ENCODE measurements around the gene PSMG4. TPM values are rescaled to one million over a fixed set of nuclear protein-coding genes. Genes with fewer than 3 reads are reported as not detected.

The PSMG4 gene
- total and polyA plus RNA-seq, 8 donors = 16.9 to 27.5 (median 22.2) TPM

GRCh38 chr6:3218266-3218665, 40.5 kb upstream of the PSMG4 start:
- no peak for TF ChIP-seq CTCF (IDR thresholded peaks at IDR 0.05)
- no peaks in the 10 kb centered on the region for H3K4me1 ChIP-seq
- ATAC-seq (no peak), DNase-seq (no peak)
- no peak overlapping the region for H3K27ac ChIP-seq
- intact Hi-C loops (cut with DNase I) = no loop called here
- H3K27me3 ChIP-seq = peaks cover 0 to 30% of the 10 kb centered on the region in 2 donors
- H3K36me3 ChIP-seq = no peaks in the 10 kb centered on the region
- no peaks in the 10 kb centered on the region for H3K9me3 ChIP-seq
- H3K4me3 ChIP-seq = no peak overlapping the region

DNA sequence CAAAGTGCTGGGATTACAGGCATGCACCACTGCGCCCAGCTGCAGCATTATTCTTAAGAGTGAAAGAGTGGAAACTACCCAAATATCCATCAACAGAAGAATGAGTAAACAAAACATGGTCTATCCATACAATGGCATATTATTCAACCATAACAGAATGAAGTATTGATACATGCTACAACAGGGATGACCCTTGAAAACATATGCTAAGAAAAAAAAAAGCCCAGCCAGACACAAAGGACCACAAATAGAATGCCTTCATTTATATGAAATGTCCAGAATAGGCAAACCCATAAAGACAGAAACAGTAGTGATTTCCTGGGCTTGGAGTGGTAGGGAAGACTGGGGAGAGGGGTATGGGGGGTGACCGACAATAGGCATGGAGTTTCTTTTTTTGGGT, 38.4 kb upstream of the PSMG4 start:
- intact Hi-C loops (cut with DNase I) = no loop called here
- DNase-seq = no peak
- Histone ChIP-seq H3K27me3 (peaks cover 0 to 41% of the 10 kb centered on the region in 2 donors), H3K9me3 (no peaks in the 10 kb centered on the region), H3K27ac (no peak overlapping the region), H3K36me3 (no peaks in the 10 kb centered on the region), H3K4me3 (no peak overlapping the region), H3K4me1 (no peaks in the 10 kb centered on the region)
- no peak for TF ChIP-seq CTCF (IDR thresholded peaks at IDR 0.05)
- ATAC-seq = no peak

GRCh38 chr6:3221578-3221977, 37.2 kb upstream of the PSMG4 start:
- Histone ChIP-seq H3K4me1 (peaks cover 0 to 2% of the 10 kb centered on the region in 2 donors), H3K27ac (no peak overlapping the region), H3K36me3 (no peaks in the 10 kb centered on the region), H3K4me3 (no peak overlapping the region), H3K27me3 (peaks cover 7 to 44% of the 10 kb centered on the region in 2 donors), H3K9me3 (no peaks in the 10 kb centered on the region)
- ATAC-seq = no peak
- no peak for TF ChIP-seq CTCF (IDR thresholded peaks at IDR 0.05)
- intact Hi-C loops (cut with DNase I) = no loop called here
- DNase-seq = no peak

DNA sequence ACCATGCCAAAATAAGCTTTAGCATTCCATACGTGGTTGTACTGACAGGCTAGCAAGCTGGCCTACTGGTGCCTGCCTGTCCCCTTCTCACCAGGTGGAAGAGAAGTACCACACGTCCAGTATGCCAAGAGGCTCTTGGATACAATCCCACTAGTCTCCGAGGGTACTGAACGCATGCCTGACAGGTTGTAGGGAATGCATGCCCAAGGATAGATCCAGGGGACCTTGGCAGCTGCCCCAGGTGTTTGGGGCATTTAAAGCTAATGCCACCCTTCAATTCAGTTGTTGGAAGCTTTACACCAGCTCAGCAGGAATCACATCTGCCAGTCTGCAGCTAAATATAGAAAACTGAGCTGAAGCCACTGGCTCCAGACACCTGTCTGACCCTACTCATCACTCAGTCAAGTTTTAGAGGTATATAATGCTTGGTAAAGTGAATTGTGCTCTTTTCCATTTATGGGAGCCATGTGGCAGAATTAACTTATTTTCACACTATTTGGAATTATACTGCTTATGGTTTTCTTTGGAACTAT, 36.2 kb upstream of the PSMG4 start:
- Histone ChIP-seq H3K4me3 (no peak overlapping the region), H3K36me3 (no peaks in the 10 kb centered on the region), H3K27me3 (peaks cover 17 to 54% of the 10 kb centered on the region in 2 donors), H3K4me1 (peaks cover 10 to 12% of the 10 kb centered on the region in 2 donors), H3K27ac (no peak overlapping the region), H3K9me3 (no peaks in the 10 kb centered on the region)
- ATAC-seq (no peak), DNase-seq (no peak)
- TF ChIP-seq CTCF (IDR thresholded peaks at IDR 0.05) = no peak
- intact Hi-C loops (cut with DNase I) = no loop called here

GRCh38 chr6:3226042-3226441, 32.7 kb upstream of the PSMG4 start:
- Histone ChIP-seq H3K27ac (no peak overlapping the region), H3K9me3 (no peaks in the 10 kb centered on the region), H3K36me3 (no peaks in the 10 kb centered on the region), H3K4me3 (no peak overlapping the region), H3K4me1 (peaks cover 34 to 37% of the 10 kb centered on the region in 2 donors), H3K27me3 (peaks cover 43 to 73% of the 10 kb centered on the region in 2 donors)
- no peak for TF ChIP-seq CTCF (IDR thresholded peaks at IDR 0.05)
- DNase-seq (no peak), ATAC-seq (no peak)
- intact Hi-C loops (cut with DNase I) = no loop called here

Measured in left lung (tissue), 10 donors.